CD4-positive, alpha-beta T cell (primary cell): Measurements from ENCODE around the gene IL12RB1. TPM values are rescaled to one million over a fixed set of nuclear protein-coding genes. Genes with fewer than 3 reads are reported as not detected.

ENCODE experiments used
- ATAC-seq: fragments of 200-7000 bp; cut with Tn5 transposase; one replicate; pipeline ENCODE4 v1.10.0; 2022; ENCODE audit warnings: mild to moderate bottlenecking; ENCODE audit not compliant: poor library complexity
- CTCF ChIA-PET: fragments of 350-600 bp; sonication (Branson Sonifier 250); formaldehyde crosslinking; loops from one replicate; lab custom pipeline; 2021; ENCODE audit warnings: antibody characterized with exemption, inconsistent platforms; lab: Charles Lee
- POLR2A ChIA-PET: fragments of 350-600 bp; sonication (Branson Sonifier 250); formaldehyde crosslinking; loops from one replicate; lab custom pipeline; 2021; ENCODE audit warnings: antibody characterized with exemption, inconsistent platforms; lab: Charles Lee
- DNase-seq, 14 experiments: peaks; one replicate each; pipeline ENCODE4 v3.0.0-alpha.2; 2013 to 2020; ENCODE audit warnings: mixed read lengths in 2 of 14
- H3K27ac ChIP-seq, 2 donors: one replicate each; pipeline versions ENCODE4 v1.5.1 to v1.7.0; 2013; ENCODE audit warnings: low read length in 2 of 2, low read depth in 1 of 2, mild to moderate bottlenecking in 1 of 2
- H3K27me3 ChIP-seq, 2 experiments: 1 replicate in 1 of 2; 2 replicates in 1 of 2; pipeline versions ENCODE4 v1.6.1 to v1.7.0; 2013; ENCODE audit warnings: low read length in 2 of 2, control low read depth in 1 of 2, mild to moderate bottlenecking in 1 of 2, moderate library complexity in 1 of 2; ENCODE audit not compliant: insufficient read depth in 2 of 2, control insufficient read depth in 1 of 2
- H3K36me3 ChIP-seq: one replicate; pipeline ENCODE4 v1.6.1; 2013; ENCODE audit warnings: low read length, control low read depth; ENCODE audit not compliant: insufficient read depth
- H3K4me1 ChIP-seq: one replicate; pipeline ENCODE4 v1.6.1; 2013; ENCODE audit warnings: low read length, control low read depth; ENCODE audit not compliant: insufficient read depth
- H3K4me3 ChIP-seq: one replicate; pipeline ENCODE4 v1.5.1; 2013; ENCODE audit warnings: mild to moderate bottlenecking, low read length, moderate library complexity
- H3K9me3 ChIP-seq, 2 experiments: 1 replicate in 1 of 2; 2 replicates in 1 of 2; pipeline versions ENCODE4 v1.6.1 to v1.7.0; 2013; ENCODE audit warnings: low read length in 2 of 2, mild to moderate bottlenecking in 2 of 2, control low read depth in 1 of 2, moderate library complexity in 1 of 2; ENCODE audit not compliant: control insufficient read depth in 1 of 2, insufficient read depth in 1 of 2
- H3K27ac Mint-ChIP-seq: one replicate; pipeline ENCODE4 v1.8.0; 2020; ENCODE audit warnings: mixed read lengths
- H3K27me3 Mint-ChIP-seq: one replicate; pipeline ENCODE4 v1.8.0; 2021; ENCODE audit warnings: mixed read lengths
- H3K36me3 Mint-ChIP-seq: one replicate; pipeline ENCODE4 v1.8.0; 2021; ENCODE audit warnings: low read depth, mixed read lengths
- H3K4me1 Mint-ChIP-seq: one replicate; pipeline ENCODE4 v1.8.0; 2021; ENCODE audit warnings: low read depth, mixed read lengths
- H3K4me3 Mint-ChIP-seq: one replicate; pipeline ENCODE4 v1.8.0; 2020; ENCODE audit warnings: mild to moderate bottlenecking, mixed read lengths
- H3K9me3 Mint-ChIP-seq: one replicate; pipeline ENCODE4 v1.8.0; 2020; ENCODE audit warnings: mixed read lengths
- intact Hi-C, 2 experiments: fragments of 100-400 bp; cut with DNase I in 1 of 2; cut with micrococcal nuclease in 1 of 2; formaldehyde crosslinking; loops; one replicate each; pipeline versions ENCODE4 v1.15.1 to v1.9.0; 2023 to 2025; cut with DNase I, micrococcal nuclease
- total RNA-seq, 174 experiments: library from RNA in 2 of 174; stranded (reverse) in 2 of 174; gene quantifications; one replicate each; pipeline ENCODE4 v1.2.3 and lab custom pipeline; 2021 to 2026
- TF ChIP-seq, protein P1 (sequence below): fragments of 200-600 bp; IDR thresholded peaks from one replicate; pipeline ENCODE4 v1.8.0; 2022; ENCODE audit warnings: antibody characterized with exemption, mild to moderate bottlenecking

The IL12RB1 gene
- total RNA-seq, 2 experiments from 2014 or later, result 20.5 to 22.5 TPM

DNA sequence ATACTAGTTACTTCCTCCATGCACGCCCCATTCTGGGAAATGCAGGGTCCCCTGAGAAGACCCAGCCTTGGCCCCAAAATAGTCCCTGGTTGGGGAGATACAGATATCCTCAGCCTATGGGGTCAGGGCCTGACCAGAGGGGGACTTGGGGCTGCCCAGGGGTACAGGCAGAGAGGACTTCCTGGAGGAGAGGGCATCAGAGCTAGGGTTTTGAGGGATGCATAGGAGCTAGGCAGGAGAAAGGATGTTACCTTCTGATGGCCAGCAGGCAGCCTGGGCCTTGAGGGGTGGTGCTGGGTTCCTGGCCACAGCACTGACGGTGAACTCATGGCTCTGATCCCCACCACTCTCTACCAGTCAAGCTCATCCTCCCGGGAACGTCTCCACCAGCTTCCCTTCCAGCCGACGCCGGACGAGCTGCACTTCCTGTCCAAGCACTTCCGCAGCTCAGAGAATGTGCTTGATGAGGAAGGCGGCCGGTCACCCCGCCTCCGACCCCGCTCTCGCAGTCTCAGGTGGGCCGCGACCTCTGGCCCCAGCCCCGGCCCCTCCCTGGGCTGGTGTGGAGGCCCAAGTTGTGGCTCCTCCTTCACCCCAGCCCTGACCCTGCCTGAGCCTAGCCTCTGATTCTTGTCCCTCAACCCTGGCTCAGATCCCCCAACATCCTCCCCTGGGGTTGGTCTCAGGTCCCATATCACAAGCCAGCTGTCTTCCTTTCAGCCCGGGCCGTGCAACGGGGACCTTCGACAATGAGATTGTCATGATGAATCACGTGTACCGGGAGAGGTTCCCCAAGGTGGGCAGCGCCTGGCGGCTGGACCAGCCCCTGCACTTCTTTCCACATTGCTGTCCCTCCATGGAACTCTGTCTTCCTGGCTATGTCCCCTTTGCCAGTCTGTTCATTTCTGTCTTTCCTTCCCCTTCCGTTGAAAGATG is 36.4 kb upstream of the IL12RB1 start:
- CTCF ChIA-PET, result no interaction called here
- H3K27me3 Mint-ChIP-seq, result no peaks in the 10 kb centered on the region

GRCh38 chr19:18122424-18122823 is 35.7 kb upstream of the IL12RB1 start:
- no peak for ATAC-seq
- intact Hi-C loops, result no loop called here
- Mint-ChIP-seq H3K9me3 (no peaks in the 10 kb centered on the region), H3K36me3 (peaks cover 50% of the 10 kb centered on the region), H3K27ac (no peak overlapping the region), H3K4me1 (peaks cover 23% of the 10 kb centered on the region), H3K27me3 (no peaks in the 10 kb centered on the region), H3K4me3 (no peak overlapping the region)
- Histone ChIP-seq H3K36me3 (peaks cover 51% of the 10 kb centered on the region), H3K4me3 (no peak overlapping the region), H3K4me1 (peaks cover 41% of the 10 kb centered on the region), H3K27ac (peak overlapping the region in 1 of 2 donors; percentile 8), H3K27me3 (no peaks in the 10 kb centered on the region), H3K9me3 (no peaks in the 10 kb centered on the region)
- CTCF ChIA-PET, result no interaction called here
- POLR2A ChIA-PET, result interaction anchor here (2.6 kb wide), 1 partner anchor 29 kb away, joined by 9 read pairs; the partner anchor contains the start of gene PIK3R2
- TF ChIP-seq, protein P1, sequence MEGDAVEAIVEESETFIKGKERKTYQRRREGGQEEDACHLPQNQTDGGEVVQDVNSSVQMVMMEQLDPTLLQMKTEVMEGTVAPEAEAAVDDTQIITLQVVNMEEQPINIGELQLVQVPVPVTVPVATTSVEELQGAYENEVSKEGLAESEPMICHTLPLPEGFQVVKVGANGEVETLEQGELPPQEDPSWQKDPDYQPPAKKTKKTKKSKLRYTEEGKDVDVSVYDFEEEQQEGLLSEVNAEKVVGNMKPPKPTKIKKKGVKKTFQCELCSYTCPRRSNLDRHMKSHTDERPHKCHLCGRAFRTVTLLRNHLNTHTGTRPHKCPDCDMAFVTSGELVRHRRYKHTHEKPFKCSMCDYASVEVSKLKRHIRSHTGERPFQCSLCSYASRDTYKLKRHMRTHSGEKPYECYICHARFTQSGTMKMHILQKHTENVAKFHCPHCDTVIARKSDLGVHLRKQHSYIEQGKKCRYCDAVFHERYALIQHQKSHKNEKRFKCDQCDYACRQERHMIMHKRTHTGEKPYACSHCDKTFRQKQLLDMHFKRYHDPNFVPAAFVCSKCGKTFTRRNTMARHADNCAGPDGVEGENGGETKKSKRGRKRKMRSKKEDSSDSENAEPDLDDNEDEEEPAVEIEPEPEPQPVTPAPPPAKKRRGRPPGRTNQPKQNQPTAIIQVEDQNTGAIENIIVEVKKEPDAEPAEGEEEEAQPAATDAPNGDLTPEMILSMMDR, result no peak
- DNase-seq, result peak in 1 of 14 experiments; percentile 18

More for the DNA sequence above, 36.4 kb upstream of the IL12RB1 start:
- DNase-seq, result peak in 1 of 14 experiments; percentile 17
- peaks cover 56% of the 10 kb centered on the region for H3K36me3 ChIP-seq
- H3K4me1 Mint-ChIP-seq, result peaks cover 20% of the 10 kb centered on the region
- H3K27me3 ChIP-seq, result no peaks in the 10 kb centered on the region
- H3K4me3 Mint-ChIP-seq, result no peak overlapping the region
- H3K9me3 Mint-ChIP-seq, result no peaks in the 10 kb centered on the region
- peaks cover 42% of the 10 kb centered on the region for H3K4me1 ChIP-seq
- POLR2A ChIA-PET, result interaction anchor here (2.6 kb wide), 1 partner anchor 29 kb away, joined by 9 read pairs; the partner anchor contains the start of gene PIK3R2
- intact Hi-C loops, result no loop called here
- TF ChIP-seq, protein P1, result no peak
- no peak overlapping the region for H3K27ac Mint-ChIP-seq
- H3K9me3 ChIP-seq, result no peaks in the 10 kb centered on the region
- no peak overlapping the region for H3K4me3 ChIP-seq
- H3K36me3 Mint-ChIP-seq, result peaks cover 54% of the 10 kb centered on the region
- peak overlapping the region in 1 of 2 donors; percentile 52 for H3K27ac ChIP-seq
- ATAC-seq, result no peak

GRCh38 chr19:18121166-18121565 is 34.4 kb upstream of the IL12RB1 start:
- ChIA-PET POLR2A (interaction anchor here (1.2 to 2.6 kb wide), 3 partner anchors 31 to 120 kb away, joined by 3 to 9 read pairs (median 8); partner anchors contain the start of genes IL12RB1 and PIK3R2), CTCF (no interaction called here)
- H3K9me3 ChIP-seq, result no peaks in the 10 kb centered on the region
- H3K27me3 ChIP-seq, result no peaks in the 10 kb centered on the region
- Mint-ChIP-seq H3K9me3 (no peaks in the 10 kb centered on the region), H3K36me3 (peaks cover 51% of the 10 kb centered on the region), H3K4me3 (no peak overlapping the region), H3K27me3 (no peaks in the 10 kb centered on the region), H3K4me1 (peaks cover 29% of the 10 kb centered on the region), H3K27ac (peak overlapping the region; percentile 97)
- DNase-seq (no peak), ATAC-seq (no peak)
- H3K4me1 ChIP-seq, result peaks cover 47% of the 10 kb centered on the region
- H3K36me3 ChIP-seq, result peaks cover 47% of the 10 kb centered on the region
- peak overlapping the region; percentile 65 to 80 for H3K27ac ChIP-seq
- intact Hi-C loops, result no loop called here
- TF ChIP-seq, protein P1, result no peak
- no peak overlapping the region for H3K4me3 ChIP-seq
